Body of pancreas (tissue), 4 donors: ENCODE results near the gene MECP2.

ENCODE experiments used
- CTCF ChIP-seq, 7 experiments: fragments of 450-650 bp in 4 of 7; fragments of 200-600 bp in 3 of 7; sonication (generic) in 3 of 7; IDR thresholded peaks; one replicate each; pipeline ENCODE4 v1.5.1; 2016 to 2019; ENCODE audit warnings: antibody characterized with exemption in 7 of 7
- POLR2A ChIP-seq, 3 donors: fragments of 450-650 bp; IDR thresholded peaks; one replicate each; pipeline ENCODE4 v1.6.1; 2016; ENCODE audit warnings: antibody characterized with exemption in 3 of 3, mild to moderate bottlenecking in 2 of 3

GRCh38 chrX:153981231-153981630, 116.3 kb downstream of the MECP2 start:
- TF ChIP-seq CTCF (IDR thresholded peaks at IDR 0.05) = no peak
- no peak for TF ChIP-seq POLR2A (IDR thresholded peaks at IDR 0.05)
